Activated CD4-positive, alpha-beta T cell treated with anti-CD3 and anti-CD28 coated beads, Interleukin-2, Interleukin-6, amounts not matched to agents 100 ng/mL and 50 ng/mL, durations not matched to agents 16 hours and 8 hours (primary cell): Measurements from ENCODE around the gene LRRC4.
A peak's percentile ranks its signal among the peaks of the same experiment; 100 is the strongest.

ENCODE experiments used
- DNase-seq: peaks from one replicate; pipeline ENCODE4 v3.0.0-alpha.2; 2020

The LRRC4 gene

GRCh38 chr7:128005117-128005516 is 26.1 kb downstream of the LRRC4 start:
- no peak for DNase-seq

GRCh38 chr7:128004623-128005022 is 26.6 kb downstream of the LRRC4 start:
- no peak for DNase-seq

- DNase-seq = peak; percentile 5
Measured at GRCh38 chr7:128003787-128004186, 27.4 kb downstream of the LRRC4 start.

GRCh38 chr7:128003167-128003566 is 28.1 kb downstream of the LRRC4 start:
- no peak for DNase-seq

- no peak for DNase-seq
Measured at GRCh38 chr7:128000854-128001265, 30.4 kb downstream of the LRRC4 start.

GRCh38 chr7:128000048-128000447 is 31.2 kb downstream of the LRRC4 start:
- no peak for DNase-seq

GRCh38 chr7:127998671-127999070 is 32.6 kb downstream of the LRRC4 start:
- no peak for DNase-seq

- no peak for DNase-seq
Measured at GRCh38 chr7:127997226-127997922, 33.9 kb downstream of the LRRC4 start.

- DNase-seq = no peak
Measured at GRCh38 chr7:127996253-127997071, 34.8 kb downstream of the LRRC4 start.

- DNase-seq = no peak
Measured at GRCh38 chr7:127995881-127996215, 35.4 kb downstream of the LRRC4 start.

- no peak for DNase-seq
Measured at GRCh38 chr7:127995156-127995880, 35.9 kb downstream of the LRRC4 start.

- no peak for DNase-seq
Measured at GRCh38 chr7:127993987-127994386, 37.2 kb downstream of the LRRC4 start.

- DNase-seq = no peak
Measured at GRCh38 chr7:127993317-127993716, 37.9 kb downstream of the LRRC4 start.

- DNase-seq = no peak
Measured at GRCh38 chr7:127988751-127989150, 42.5 kb downstream of the LRRC4 start.

GRCh38 chr7:127986581-127987521 is 44.4 kb downstream of the LRRC4 start:
- DNase-seq = no peak

GRCh38 chr7:127983804-127984332 is 47.4 kb downstream of the LRRC4 start:
- DNase-seq = peak; percentile 12

GRCh38 chr7:127981965-127982364 is 49.3 kb downstream of the LRRC4 start:
- DNase-seq = no peak

GRCh38 chr7:127980901-127981300 is 50.3 kb downstream of the LRRC4 start:
- no peak for DNase-seq

- DNase-seq = no peak
Measured at GRCh38 chr7:127979728-127980126, 51.5 kb downstream of the LRRC4 start.

- no peak for DNase-seq
Measured at GRCh38 chr7:127979113-127979727, 52.0 kb downstream of the LRRC4 start.

- no peak for DNase-seq
Measured at GRCh38 chr7:127978421-127978820, 52.8 kb downstream of the LRRC4 start.
